K562 (cell line): ENCODE measurements around the gene JUN. TPM values are rescaled to one million over a fixed set of nuclear protein-coding genes. Genes with fewer than 3 reads are reported as not detected.

ENCODE experiments used
- CHCHD3 ChIP-seq: fragments of 250-450 bp; sonication (Bioruptor Pico); IDR thresholded peaks from 2 replicates; pipeline ENCODE4 v2.1.2; 2022; ENCODE audit warnings: mild to moderate bottlenecking
- FIP1L1 ChIP-seq: fragments of 200-400 bp; formaldehyde crosslinking; IDR thresholded peaks from 2 replicates; pipeline ENCODE4 v1.6.1; 2018; ENCODE audit warnings: mild to moderate bottlenecking, low read depth, low read length; ENCODE audit not compliant: poor library complexity, severe bottlenecking
- HOXB6 ChIP-seq: fragments of 250-450 bp; sonication (Bioruptor Pico); IDR thresholded peaks from 2 replicates; pipeline ENCODE4 v1.5.1; 2022; ENCODE audit warnings: mild to moderate bottlenecking, borderline replicate concordance
- NCOA6 ChIP-seq: fragments of 450-650 bp; IDR thresholded peaks from 2 replicates; pipeline ENCODE4 v1.6.1; 2017; ENCODE audit warnings: mild to moderate bottlenecking
- NFXL1 ChIP-seq: fragments of 450-650 bp; formaldehyde crosslinking; IDR thresholded peaks from 2 replicates; pipeline ENCODE4 v1.4.0; 2021; ENCODE audit warnings: mild to moderate bottlenecking
- POLR2AphosphoS5 ChIP-seq: IDR thresholded peaks from 2 replicates; pipeline ENCODE4 v1.6.1; 2011; ENCODE audit warnings: mild to moderate bottlenecking, low read depth, low read length, moderate library complexity; ENCODE audit not compliant: control insufficient read depth, insufficient read depth
- POLR2B ChIP-seq: fragments of 450-650 bp; IDR thresholded peaks from 2 replicates; pipeline ENCODE4 v1.6.1; 2018; ENCODE audit warnings: low read depth; ENCODE audit not compliant: partially characterized antibody
- POLR2H ChIP-seq: IDR thresholded peaks from 2 replicates; pipeline ENCODE4 v1.6.1; 2016; ENCODE audit warnings: missing genetic modification characterization, low read depth, mild to moderate bottlenecking, control low read depth, missing compliant biosample characterization, moderate library complexity
- RBM22 ChIP-seq: fragments of 200-400 bp; formaldehyde crosslinking; IDR thresholded peaks from 2 replicates; pipeline ENCODE4 v1.6.1; 2018; ENCODE audit warnings: low read length, low read depth; ENCODE audit not compliant: poor library complexity, severe bottlenecking
- SIN3A ChIP-seq, 2 experiments: fragments of 150-350 bp in 1 of 2; IDR thresholded peaks; 2 replicates each; pipeline ENCODE4 v1.6.1; 2011 to 2016; ENCODE audit warnings: borderline replicate concordance in 2 of 2, low read depth in 2 of 2, low read length in 2 of 2, mild to moderate bottlenecking in 2 of 2, moderate library complexity in 2 of 2; ENCODE audit not compliant: control insufficient read depth in 1 of 2
- SP1 ChIP-seq: sonication (generic); formaldehyde crosslinking; IDR thresholded peaks from 2 replicates; pipeline ENCODE4 v1.8.1; 2022; ENCODE audit warnings: mild to moderate bottlenecking, missing genetic modification reagents
- SRSF1 ChIP-seq: fragments of 200-400 bp; formaldehyde crosslinking; IDR thresholded peaks from 2 replicates; pipeline ENCODE4 v1.6.1; 2017; ENCODE audit warnings: mild to moderate bottlenecking, low read depth, low read length, moderate library complexity
- SUPT5H ChIP-seq: fragments of 450-650 bp; IDR thresholded peaks from 2 replicates; pipeline ENCODE4 v1.6.1; 2016
- TEAD1 ChIP-seq, 2 experiments: fragments of 450-650 bp in 1 of 2; sonication (generic) in 1 of 2; formaldehyde crosslinking; IDR thresholded peaks; 2 replicates each; pipeline versions ENCODE4 v1.4.0 to v1.8.0; 2020 to 2022; ENCODE audit warnings: mild to moderate bottlenecking in 2 of 2, missing genetic modification reagents in 1 of 2
- ZFP30 ChIP-seq: fragments of 250-450 bp; sonication (Bioruptor Pico); IDR thresholded peaks from 2 replicates; pipeline ENCODE4 v1.8.0; 2022; ENCODE audit warnings: moderate library complexity, mild to moderate bottlenecking, inconsistent platforms, borderline replicate concordance
- ZFX ChIP-seq: sonication (generic); formaldehyde crosslinking; IDR thresholded peaks from 2 replicates; pipeline ENCODE4 v1.8.0; 2022; ENCODE audit warnings: mild to moderate bottlenecking, missing genetic modification reagents, moderate library complexity
- ZNF445 ChIP-seq: fragments of 250-450 bp; sonication (Bioruptor Pico); IDR thresholded peaks from 2 replicates; pipeline ENCODE4 v1.4.0; 2020; ENCODE audit warnings: low read depth, mild to moderate bottlenecking, moderate library complexity
- polyA plus RNA-seq, 8 experiments: library from polyadenylated mRNA; depleted of rRNA in 4 of 8; stranded (reverse) in 5 of 8; unstranded in 3 of 8; fragments of >200 nt; fragmentation: Nextera tagmentation in 2 of 8; fragmentation: Illumina TruSeq in 1 of 8; extraction: Ambion mirVana in 2 of 8; extraction: Trizol in 1 of 8; gene quantifications; 2 replicates each; pipeline versions ENCODE4 v1.2.1 to v1.2.3, GENCODE V29; 2011 to 2014; ENCODE audit warnings: inconsistent platforms in 1 of 8, missing spikeins in 1 of 8
- total RNA-seq, 7 experiments: library from RNA; depleted of rRNA in 6 of 7; stranded (reverse); fragments of >200 nt in 6 of 7; fragmentation: Illumina TruSeq in 2 of 7; extraction: Trizol in 2 of 7; gene quantifications; 2 replicates each; pipeline versions ENCODE4 v1.2.1 to v1.2.3, GENCODE V29; 2011 to 2021; ENCODE audit warnings: low replicate concordance in 1 of 7
- TF ChIP-seq, protein P1 (sequence below), 2 experiments: fragments of 450-650 bp; conservative IDR thresholded peaks; 2 replicates each; pipeline ENCODE4 v1.6.1; 2017; ENCODE audit warnings: mild to moderate bottlenecking in 2 of 2, moderate library complexity in 2 of 2

Gene JUN
- total and polyA plus RNA-seq, 9 of the 15 experiments (the other 6 are each of a cell fraction or from before 2014, with no cell fraction given) = 0.32 to 23.4 (median 4.0) TPM

- TF ChIP-seq, protein P1, sequence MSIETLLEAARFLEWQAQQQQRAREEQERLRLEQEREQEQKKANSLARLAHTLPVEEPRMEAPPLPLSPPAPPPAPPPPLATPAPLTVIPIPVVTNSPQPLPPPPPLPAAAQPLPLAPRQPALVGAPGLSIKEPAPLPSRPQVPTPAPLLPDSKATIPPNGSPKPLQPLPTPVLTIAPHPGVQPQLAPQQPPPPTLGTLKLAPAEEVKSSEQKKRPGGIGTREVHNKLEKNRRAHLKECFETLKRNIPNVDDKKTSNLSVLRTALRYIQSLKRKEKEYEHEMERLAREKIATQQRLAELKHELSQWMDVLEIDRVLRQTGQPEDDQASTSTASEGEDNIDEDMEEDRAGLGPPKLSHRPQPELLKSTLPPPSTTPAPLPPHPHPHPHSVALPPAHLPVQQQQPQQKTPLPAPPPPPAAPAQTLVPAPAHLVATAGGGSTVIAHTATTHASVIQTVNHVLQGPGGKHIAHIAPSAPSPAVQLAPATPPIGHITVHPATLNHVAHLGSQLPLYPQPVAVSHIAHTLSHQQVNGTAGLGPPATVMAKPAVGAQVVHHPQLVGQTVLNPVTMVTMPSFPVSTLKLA (conservative IDR thresholded peaks at IDR 0.05) = no peak
- TF ChIP-seq ZNF445 (no peak), TEAD1 (CRISPR knock-in tag; IDR thresholded peaks at IDR 0.05) (0 out of 4 replicates have a peak, but pooled peaks of 1 of the 2 experiments have one; percentile 51), FIP1L1 (peak; percentile 26), NCOA6 (no peak), CHCHD3 (no peak), SP1 (CRISPR knock-in tag) (peak; percentile 45; the same call in 1 of the 2 replicates), ZFX (CRISPR knock-in tag) (peak; percentile 21; the same call in 1 of the 2 replicates), ZFP30 (CRISPR knock-in tag) (no peak), POLR2B (peak; percentile 30), SRSF1 (no peak), RBM22 (peak; percentile 29), NFXL1 (0 out of 2 replicates have a peak, but pooled peaks have one; percentile 25), SUPT5H (peak; percentile 14; the same call in 1 of the 2 replicates), HOXB6 (0 out of 2 replicates have a peak, but pooled peaks have one; percentile 24), POLR2AphosphoS5 (peak; percentile 75), POLR2H (tag) (peak; percentile 46; the same call in 1 of the 2 replicates), SIN3A (IDR thresholded peaks at IDR 0.05; ENCODE audit: borderline replicate concordance in 2 of 2, control insufficient read depth in 1 of 2, low read depth in 2 of 2, low read length in 2 of 2) (peak in 1 of 2 experiments; percentile 78; a peak in 1 of 4 replicates)
Measured at GRCh38 chr1:58780836-58781452, 2.9 kb downstream of the JUN start (continued).
